Gastrocnemius medialis (tissue), 4 donors: ENCODE measurements around the gene HSPG2. TPM values are rescaled to one million over a fixed set of nuclear protein-coding genes. Genes with fewer than 3 reads are reported as not detected.

Source experiments
- ATAC-seq, 2 donors: fragments of 150-250 bp; one replicate each; pipeline ENCODE4 v1.9.1; 2016
- DNase-seq, 2 donors: peaks; one replicate each; pipeline ENCODE4 v3.0.0-alpha.2; 2019
- H3K27ac ChIP-seq, 4 donors: fragments of 200-600 bp; sonication (generic); 1 replicate in 1 of 4; 2 replicates in 3 of 4; pipeline ENCODE4 v1.5.1; 2016 to 2018; ENCODE audit warnings: mild to moderate bottlenecking in 2 of 4, moderate library complexity in 1 of 4
- H3K27me3 ChIP-seq, 3 donors: fragments of 200-600 bp; sonication (generic) in 2 of 3; 1 replicate in 1 of 3; 2 replicates in 2 of 3; pipeline versions ENCODE4 v1.5.1 to v1.6.0; 2016 to 2019; ENCODE audit warnings: mild to moderate bottlenecking in 1 of 3, moderate library complexity in 1 of 3
- H3K36me3 ChIP-seq, 2 donors: fragments of 200-600 bp; sonication (generic) in 1 of 2; one replicate each; pipeline ENCODE4 v1.5.1; 2017 to 2018
- H3K4me1 ChIP-seq, 2 donors: fragments of 200-600 bp; sonication (generic) in 1 of 2; one replicate each; pipeline ENCODE4 v1.5.1; 2016 to 2017; ENCODE audit warnings: mild to moderate bottlenecking in 2 of 2
- H3K4me3 ChIP-seq, 4 donors: fragments of 200-600 bp; sonication (generic) in 3 of 4; 1 replicate in 1 of 4; 2 replicates in 3 of 4; pipeline ENCODE4 v1.5.1; 2016 to 2019; ENCODE audit warnings: mild to moderate bottlenecking in 2 of 4
- H3K9me3 ChIP-seq, 3 donors: fragments of 200-600 bp; sonication (generic) in 2 of 3; 1 replicate in 1 of 3; 2 replicates in 2 of 3; pipeline ENCODE4 v1.5.1; 2016 to 2019
- POLR2A ChIP-seq, 2 donors: fragments of 450-650 bp; IDR thresholded peaks; one replicate each; pipeline ENCODE4 v1.6.1; 2017; ENCODE audit warnings: antibody characterized with exemption in 2 of 2, mild to moderate bottlenecking in 2 of 2, moderate library complexity in 2 of 2
- in situ Hi-C, 4 donors: fragments of 200-750 bp; cut with MboI; loops; one replicate each; pipeline versions ENCODE4 v1.15.0 to v1.8.0; 2017; ENCODE audit warnings: low sequenced_read_pairs in 4 of 4
- intact Hi-C: fragments of 100-400 bp; cut with DNase I; formaldehyde crosslinking; loops from one replicate; pipeline ENCODE4 v1.15.1; 2023; ENCODE audit warnings: low total_unique reads
- total RNA-seq, 4 donors: library from RNA; depleted of rRNA; stranded (reverse); fragments of >200 nt; gene quantifications; one replicate each; pipeline versions ENCODE4 v1.1.0 to v1.2.3, GENCODE V29; 2016
- TF ChIP-seq, protein P1 (sequence below), 5 experiments: fragments of 450-650 bp in 3 of 5; fragments of 200-600 bp in 2 of 5; sonication (generic) in 2 of 5; IDR thresholded peaks in 4 of 5; conservative IDR thresholded peaks in 1 of 5; 1 replicate in 4 of 5; 2 replicates in 1 of 5; pipeline ENCODE4 v1.5.1; 2016 to 2019; ENCODE audit warnings: antibody characterized with exemption in 5 of 5, mild to moderate bottlenecking in 3 of 5, moderate library complexity in 3 of 5

HSPG2 gene
- total RNA-seq, 4 donors from 2014 or later = 68.9 to 108 (median 83.5) TPM

- no peak overlapping the region for H3K4me3 ChIP-seq
- H3K27me3 ChIP-seq = no peaks in the 10 kb centered on the region
- H3K27ac ChIP-seq = no peak overlapping the region
- intact Hi-C loops (no loop called here), in situ Hi-C loops (no loop called here)
- no peaks in the 10 kb centered on the region for H3K9me3 ChIP-seq
- TF ChIP-seq POLR2A (IDR thresholded peaks at IDR 0.05) = no peak
- TF ChIP-seq, protein P1, sequence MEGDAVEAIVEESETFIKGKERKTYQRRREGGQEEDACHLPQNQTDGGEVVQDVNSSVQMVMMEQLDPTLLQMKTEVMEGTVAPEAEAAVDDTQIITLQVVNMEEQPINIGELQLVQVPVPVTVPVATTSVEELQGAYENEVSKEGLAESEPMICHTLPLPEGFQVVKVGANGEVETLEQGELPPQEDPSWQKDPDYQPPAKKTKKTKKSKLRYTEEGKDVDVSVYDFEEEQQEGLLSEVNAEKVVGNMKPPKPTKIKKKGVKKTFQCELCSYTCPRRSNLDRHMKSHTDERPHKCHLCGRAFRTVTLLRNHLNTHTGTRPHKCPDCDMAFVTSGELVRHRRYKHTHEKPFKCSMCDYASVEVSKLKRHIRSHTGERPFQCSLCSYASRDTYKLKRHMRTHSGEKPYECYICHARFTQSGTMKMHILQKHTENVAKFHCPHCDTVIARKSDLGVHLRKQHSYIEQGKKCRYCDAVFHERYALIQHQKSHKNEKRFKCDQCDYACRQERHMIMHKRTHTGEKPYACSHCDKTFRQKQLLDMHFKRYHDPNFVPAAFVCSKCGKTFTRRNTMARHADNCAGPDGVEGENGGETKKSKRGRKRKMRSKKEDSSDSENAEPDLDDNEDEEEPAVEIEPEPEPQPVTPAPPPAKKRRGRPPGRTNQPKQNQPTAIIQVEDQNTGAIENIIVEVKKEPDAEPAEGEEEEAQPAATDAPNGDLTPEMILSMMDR (IDR thresholded peaks at IDR 0.05 in 4 of 5, conservative IDR thresholded peaks at IDR 0.05 in 1 of 5) = no peak
- peaks cover 0 to 97% of the 10 kb centered on the region in 2 donors for H3K36me3 ChIP-seq
- ATAC-seq (no peak), DNase-seq (no peak)
- no peaks in the 10 kb centered on the region for H3K4me1 ChIP-seq
Measured at GRCh38 chr1:21831454-21831970, 105.6 kb downstream of the HSPG2 start.

GRCh38 chr1:21830792-21831453, 106.2 kb downstream of the HSPG2 start:
- no peak overlapping the region for H3K4me3 ChIP-seq
- H3K27me3 ChIP-seq = no peaks in the 10 kb centered on the region
- intact Hi-C loops (no loop called here), in situ Hi-C loops (no loop called here)
- ATAC-seq = no peak
- no peaks in the 10 kb centered on the region for H3K4me1 ChIP-seq
- no peaks in the 10 kb centered on the region for H3K9me3 ChIP-seq
- no peak overlapping the region for H3K27ac ChIP-seq
- DNase-seq = no peak
- no peak for TF ChIP-seq POLR2A (IDR thresholded peaks at IDR 0.05)
- TF ChIP-seq, protein P1 (IDR thresholded peaks at IDR 0.05 in 4 of 5, conservative IDR thresholded peaks at IDR 0.05 in 1 of 5) = no peak
- H3K36me3 ChIP-seq = peaks cover 0 to 95% of the 10 kb centered on the region in 2 donors

- in situ Hi-C loops = no loop called here
- Histone ChIP-seq H3K9me3 (no peaks in the 10 kb centered on the region), H3K27ac (no peak overlapping the region), H3K4me1 (no peaks in the 10 kb centered on the region), H3K4me3 (no peak overlapping the region), H3K27me3 (no peaks in the 10 kb centered on the region), H3K36me3 (peaks cover 0 to 93% of the 10 kb centered on the region in 2 donors)
- intact Hi-C loops = no loop called here
- ATAC-seq (no peak), DNase-seq (no peak)
- TF ChIP-seq, protein P1 (IDR thresholded peaks at IDR 0.05 in 4 of 5, conservative IDR thresholded peaks at IDR 0.05 in 1 of 5) = no peak
- no peak for TF ChIP-seq POLR2A (IDR thresholded peaks at IDR 0.05)
Measured at GRCh38 chr1:21829294-21829693, 107.8 kb downstream of the HSPG2 start.

DNA sequence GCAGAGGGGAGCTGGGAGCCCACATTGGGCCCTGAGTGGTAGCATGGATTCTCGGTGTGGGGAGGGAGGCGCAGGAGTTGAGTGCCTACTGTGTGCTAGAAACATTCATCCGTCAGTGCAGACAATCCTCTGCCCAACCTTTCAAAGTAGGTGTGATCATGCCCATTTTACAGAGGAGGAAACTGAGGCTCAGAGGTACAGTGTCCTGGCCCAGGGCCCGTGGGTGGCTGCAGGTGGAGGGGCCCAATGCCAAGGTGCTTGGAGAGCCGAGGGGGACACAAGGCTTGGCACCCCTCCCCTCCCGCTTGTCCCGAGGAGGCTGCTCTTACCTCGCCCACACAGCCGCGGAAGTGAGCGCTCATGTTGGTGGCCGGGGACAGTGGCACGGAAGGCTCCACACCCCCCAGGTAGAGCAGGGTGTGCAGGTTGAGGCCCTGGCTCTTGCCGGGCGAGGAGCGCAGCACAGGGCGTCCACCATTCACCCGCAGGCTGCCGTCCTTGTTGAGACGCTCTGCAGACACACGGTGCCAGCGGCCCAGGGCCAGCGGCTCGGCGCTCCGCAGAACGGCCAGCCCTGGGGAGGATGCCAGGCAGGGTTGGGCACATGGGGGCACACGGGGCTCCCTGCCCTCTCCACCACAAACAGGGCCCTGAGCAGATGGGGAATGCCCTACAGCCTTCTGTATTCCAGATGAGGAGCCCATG, 108.5 kb downstream of the HSPG2 start:
- intact Hi-C loops (no loop called here), in situ Hi-C loops (no loop called here)
- Histone ChIP-seq H3K4me3 (no peak overlapping the region), H3K4me1 (no peaks in the 10 kb centered on the region), H3K27ac (no peak overlapping the region), H3K9me3 (no peaks in the 10 kb centered on the region), H3K27me3 (no peaks in the 10 kb centered on the region), H3K36me3 (peaks cover 0 to 93% of the 10 kb centered on the region in 2 donors)
- TF ChIP-seq, protein P1 (IDR thresholded peaks at IDR 0.05 in 4 of 5, conservative IDR thresholded peaks at IDR 0.05 in 1 of 5) = no peak
- no peak for TF ChIP-seq POLR2A (IDR thresholded peaks at IDR 0.05)
- no peak for ATAC-seq
- no peak for DNase-seq
